Liver (tissue), 9 donors: ENCODE data around the gene SLC25A12. TPM values are rescaled to one million over a fixed set of nuclear protein-coding genes. Genes with fewer than 3 reads are reported as not detected.

Source experiments
- DNase-seq: peaks from one replicate; pipeline ENCODE4 v3.0.0-alpha.2; 2017; ENCODE audit warnings: low spot score
- H3K27ac ChIP-seq, 2 donors: one replicate each; pipeline ENCODE4 v1.7.0; 2013; ENCODE audit warnings: inconsistent platforms in 2 of 2, low read length in 2 of 2, control low read depth in 1 of 2, low read depth in 1 of 2, mild to moderate bottlenecking in 1 of 2
- H3K27me3 ChIP-seq, 4 donors: one replicate each; pipeline versions ENCODE4 v1.6.1 to v1.7.0; 2013; ENCODE audit warnings: low read length in 3 of 4, inconsistent platforms in 1 of 4, mild to moderate bottlenecking in 1 of 4, moderate library complexity in 1 of 4; ENCODE audit not compliant: control insufficient read depth in 4 of 4, insufficient read depth in 4 of 4
- H3K36me3 ChIP-seq, 4 donors: one replicate each; pipeline versions ENCODE4 v1.6.1 to v1.7.0; 2013; ENCODE audit warnings: low read length in 3 of 4, mild to moderate bottlenecking in 3 of 4, low read depth in 1 of 4, moderate library complexity in 1 of 4; ENCODE audit not compliant: control insufficient read depth in 4 of 4, insufficient read depth in 3 of 4
- H3K4me1 ChIP-seq, 4 donors: one replicate each; pipeline versions ENCODE4 v1.6.1 to v1.7.0; 2013; ENCODE audit warnings: low read length in 3 of 4, mild to moderate bottlenecking in 3 of 4, moderate library complexity in 1 of 4; ENCODE audit not compliant: control insufficient read depth in 4 of 4, insufficient read depth in 4 of 4
- H3K4me3 ChIP-seq, 3 donors: one replicate each; pipeline versions ENCODE4 v1.6.1 to v1.7.0; 2013; ENCODE audit warnings: low read length in 3 of 3, control low read depth in 1 of 3, low read depth in 1 of 3, mild to moderate bottlenecking in 1 of 3
- H3K9ac ChIP-seq, 2 donors: one replicate each; pipeline ENCODE4 v1.7.0; 2013; ENCODE audit warnings: low read length in 2 of 2, mild to moderate bottlenecking in 2 of 2, moderate library complexity in 2 of 2, control low read depth in 1 of 2, low read depth in 1 of 2
- H3K9me3 ChIP-seq, 4 donors: one replicate each; pipeline versions ENCODE4 v1.6.1 to v1.7.0; 2013; ENCODE audit warnings: low read length in 3 of 4; ENCODE audit not compliant: control insufficient read depth in 4 of 4
- CTCF ChIP-seq: fragments of 150-350 bp; IDR thresholded peaks from 2 replicates; pipeline ENCODE4 v1.5.1; 2017; ENCODE audit warnings: improper control_type of control experiment, low read depth, low read length; ENCODE audit not compliant: missing input control
- FOXA1 ChIP-seq: IDR thresholded peaks from 2 replicates; pipeline ENCODE4 v1.6.1; 2016; ENCODE audit warnings: antibody characterized with exemption
- GABPA ChIP-seq, 2 donors: IDR thresholded peaks in 1 of 2; conservative IDR thresholded peaks in 1 of 2; 2 replicates each; pipeline ENCODE4 v1.6.1; 2016; ENCODE audit warnings: antibody characterized with exemption in 2 of 2, mild to moderate bottlenecking in 1 of 2, moderate library complexity in 1 of 2
- HNF4A ChIP-seq, 2 donors: conservative IDR thresholded peaks; 2 replicates each; pipeline ENCODE4 v1.6.1; 2016; ENCODE audit warnings: antibody characterized with exemption in 2 of 2, mild to moderate bottlenecking in 2 of 2
- HNF4G ChIP-seq: IDR thresholded peaks from 2 replicates; pipeline ENCODE4 v1.6.1; 2016; ENCODE audit warnings: antibody characterized with exemption
- JUND ChIP-seq, 2 donors: IDR thresholded peaks; 2 replicates each; pipeline ENCODE4 v1.6.1; 2016; ENCODE audit warnings: antibody characterized with exemption in 2 of 2
- NR2F2 ChIP-seq: IDR thresholded peaks from 2 replicates; pipeline ENCODE4 v1.6.1; 2016; ENCODE audit warnings: antibody characterized with exemption
- RAD21 ChIP-seq, 2 donors: IDR thresholded peaks; 2 replicates each; pipeline ENCODE4 v1.6.1; 2016; ENCODE audit warnings: antibody characterized with exemption in 2 of 2, mild to moderate bottlenecking in 2 of 2
- RXRA ChIP-seq, 2 donors: IDR thresholded peaks; 2 replicates each; pipeline ENCODE4 v1.6.1; 2017 to 2018; ENCODE audit warnings: antibody characterized with exemption in 2 of 2, mild to moderate bottlenecking in 1 of 2
- SP1 ChIP-seq: IDR thresholded peaks from 2 replicates; pipeline ENCODE4 v1.6.1; 2018; ENCODE audit warnings: antibody characterized with exemption, mild to moderate bottlenecking
- TAF1 ChIP-seq: conservative IDR thresholded peaks from 2 replicates; pipeline ENCODE4 v1.6.1; 2016; ENCODE audit warnings: antibody characterized with exemption, mild to moderate bottlenecking
- ZBTB33 ChIP-seq: IDR thresholded peaks from 2 replicates; pipeline ENCODE4 v1.6.1; 2016; ENCODE audit warnings: antibody characterized with exemption
- WGBS: extraction: QIAGEN DNeasy Blood & Tissue Kit; methylation state at CpG from one replicate; pipeline ENCODE4 v1.1.7; 2013; 5-methylcytosine and 5-hydroxymethylcytosine counted together
- polyA plus RNA-seq, 2 donors: library from polyadenylated mRNA; stranded (reverse) in 1 of 2; unstranded in 1 of 2; fragments of 200-250 nt in 1 of 2; fragments of >200 nt in 1 of 2; fragmentation: Nextera tagmentation in 1 of 2; extraction: Ambion mirVana in 1 of 2; gene quantifications; one replicate each; pipeline versions ENCODE4 v1.2.1 to v1.2.3, GENCODE V29; 2013 to 2015
- total RNA-seq, 2 donors: library from RNA; depleted of rRNA; stranded (reverse); fragments of >200 nt; gene quantifications; one replicate each; pipeline ENCODE4 v1.2.3, GENCODE V29; 2014
- TF ChIP-seq, protein P1 (sequence below): IDR thresholded peaks from 2 replicates; pipeline ENCODE4 v1.6.1; 2016; ENCODE audit warnings: antibody characterized with exemption, mild to moderate bottlenecking
- TF ChIP-seq, protein P2 (sequence below): IDR thresholded peaks from 2 replicates; pipeline ENCODE4 v1.6.1; 2016; ENCODE audit warnings: antibody characterized with exemption
- TF ChIP-seq, protein P3 (sequence below): IDR thresholded peaks from 2 replicates; pipeline ENCODE4 v1.6.1; 2016; ENCODE audit warnings: antibody characterized with exemption
- donor health status: healthy.
- donor health status: healthy.
- donor health status: healthy.
- donor health status: healthy.
- donor health status: healthy.

Gene SLC25A12
- total and polyA plus RNA-seq, 4 donors = 0.46 to 4.4 (median 2.1) TPM

DNA sequence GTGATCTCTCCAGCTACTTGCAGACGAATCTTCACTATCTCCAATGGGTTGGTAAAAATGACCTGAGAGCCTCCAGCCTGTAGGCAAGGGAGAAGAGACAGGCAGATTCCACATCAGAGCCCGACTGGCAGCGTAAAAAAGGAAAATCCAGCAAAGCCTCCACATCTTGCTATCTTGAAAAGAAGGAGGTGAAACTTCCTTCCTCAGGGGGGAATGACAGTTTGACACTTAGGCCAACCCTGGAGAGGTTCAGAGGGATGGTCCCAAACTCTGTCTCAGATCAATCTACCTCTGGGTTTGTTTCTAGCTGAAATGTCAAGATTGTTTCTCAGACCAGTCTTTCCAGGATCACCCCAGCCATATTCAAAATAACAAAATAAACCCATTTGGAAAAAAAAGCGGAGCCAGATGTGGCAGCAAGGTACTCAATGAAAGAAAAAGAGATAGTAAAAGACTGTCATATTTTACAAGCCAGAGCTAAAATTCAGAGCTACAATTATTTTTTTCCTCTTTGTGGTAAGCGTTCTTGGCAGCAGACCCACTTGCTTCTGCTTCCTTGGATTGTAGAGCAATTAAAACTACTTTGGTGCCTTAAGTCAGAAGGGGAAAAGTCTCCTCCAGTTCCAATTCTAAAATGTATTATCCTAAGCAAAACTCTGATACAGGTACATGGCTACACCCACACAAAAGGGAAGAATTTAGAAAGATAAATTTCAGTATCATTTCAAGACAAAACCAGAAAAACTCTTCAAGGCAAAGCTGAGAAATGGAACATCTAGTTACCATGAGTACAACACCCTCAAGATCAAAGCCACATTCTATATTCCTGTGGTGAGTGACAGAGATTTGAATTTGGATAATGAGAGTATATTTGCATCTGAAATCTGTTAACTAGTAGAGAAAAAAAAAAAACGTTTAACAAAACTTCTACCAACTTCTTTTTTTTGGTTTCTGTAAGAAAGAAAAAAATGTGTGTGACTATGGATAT lies 100.1 kb downstream of the SLC25A12 start:
- Histone ChIP-seq H3K9me3 (no peaks in the 10 kb centered on the region), H3K4me1 (peaks cover 0 to 4% (median 1%) of the 10 kb centered on the region in 4 donors), H3K27ac (no peak overlapping the region), H3K4me3 (no peak overlapping the region), H3K27me3 (no peaks in the 10 kb centered on the region), H3K36me3 (no peaks in the 10 kb centered on the region), H3K9ac (no peak overlapping the region)
- DNase-seq = no peak
- TF ChIP-seq RXRA (IDR thresholded peaks at IDR 0.05) = no peak
- no peak for TF ChIP-seq FOXA1
- TF ChIP-seq RAD21 (IDR thresholded peaks at IDR 0.05) = no peak
- no peak for TF ChIP-seq HNF4G
- no peak for TF ChIP-seq TAF1
- TF ChIP-seq, protein P1, sequence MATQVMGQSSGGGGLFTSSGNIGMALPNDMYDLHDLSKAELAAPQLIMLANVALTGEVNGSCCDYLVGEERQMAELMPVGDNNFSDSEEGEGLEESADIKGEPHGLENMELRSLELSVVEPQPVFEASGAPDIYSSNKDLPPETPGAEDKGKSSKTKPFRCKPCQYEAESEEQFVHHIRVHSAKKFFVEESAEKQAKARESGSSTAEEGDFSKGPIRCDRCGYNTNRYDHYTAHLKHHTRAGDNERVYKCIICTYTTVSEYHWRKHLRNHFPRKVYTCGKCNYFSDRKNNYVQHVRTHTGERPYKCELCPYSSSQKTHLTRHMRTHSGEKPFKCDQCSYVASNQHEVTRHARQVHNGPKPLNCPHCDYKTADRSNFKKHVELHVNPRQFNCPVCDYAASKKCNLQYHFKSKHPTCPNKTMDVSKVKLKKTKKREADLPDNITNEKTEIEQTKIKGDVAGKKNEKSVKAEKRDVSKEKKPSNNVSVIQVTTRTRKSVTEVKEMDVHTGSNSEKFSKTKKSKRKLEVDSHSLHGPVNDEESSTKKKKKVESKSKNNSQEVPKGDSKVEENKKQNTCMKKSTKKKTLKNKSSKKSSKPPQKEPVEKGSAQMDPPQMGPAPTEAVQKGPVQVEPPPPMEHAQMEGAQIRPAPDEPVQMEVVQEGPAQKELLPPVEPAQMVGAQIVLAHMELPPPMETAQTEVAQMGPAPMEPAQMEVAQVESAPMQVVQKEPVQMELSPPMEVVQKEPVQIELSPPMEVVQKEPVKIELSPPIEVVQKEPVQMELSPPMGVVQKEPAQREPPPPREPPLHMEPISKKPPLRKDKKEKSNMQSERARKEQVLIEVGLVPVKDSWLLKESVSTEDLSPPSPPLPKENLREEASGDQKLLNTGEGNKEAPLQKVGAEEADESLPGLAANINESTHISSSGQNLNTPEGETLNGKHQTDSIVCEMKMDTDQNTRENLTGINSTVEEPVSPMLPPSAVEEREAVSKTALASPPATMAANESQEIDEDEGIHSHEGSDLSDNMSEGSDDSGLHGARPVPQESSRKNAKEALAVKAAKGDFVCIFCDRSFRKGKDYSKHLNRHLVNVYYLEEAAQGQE = no peak
- TF ChIP-seq HNF4A (conservative IDR thresholded peaks at IDR 0.05) = no peak
- no peak for TF ChIP-seq NR2F2
- TF ChIP-seq CTCF = no peak
- no peak for TF ChIP-seq GABPA (IDR thresholded peaks at IDR 0.05 in 1 of 2, conservative IDR thresholded peaks at IDR 0.05 in 1 of 2)
- TF ChIP-seq SP1 = no peak
- no peak for TF ChIP-seq JUND (IDR thresholded peaks at IDR 0.05)
- TF ChIP-seq ZBTB33 = no peak
- WGBS = 84% methylated on average over 6 of the region's 6 CpGs

DNA sequence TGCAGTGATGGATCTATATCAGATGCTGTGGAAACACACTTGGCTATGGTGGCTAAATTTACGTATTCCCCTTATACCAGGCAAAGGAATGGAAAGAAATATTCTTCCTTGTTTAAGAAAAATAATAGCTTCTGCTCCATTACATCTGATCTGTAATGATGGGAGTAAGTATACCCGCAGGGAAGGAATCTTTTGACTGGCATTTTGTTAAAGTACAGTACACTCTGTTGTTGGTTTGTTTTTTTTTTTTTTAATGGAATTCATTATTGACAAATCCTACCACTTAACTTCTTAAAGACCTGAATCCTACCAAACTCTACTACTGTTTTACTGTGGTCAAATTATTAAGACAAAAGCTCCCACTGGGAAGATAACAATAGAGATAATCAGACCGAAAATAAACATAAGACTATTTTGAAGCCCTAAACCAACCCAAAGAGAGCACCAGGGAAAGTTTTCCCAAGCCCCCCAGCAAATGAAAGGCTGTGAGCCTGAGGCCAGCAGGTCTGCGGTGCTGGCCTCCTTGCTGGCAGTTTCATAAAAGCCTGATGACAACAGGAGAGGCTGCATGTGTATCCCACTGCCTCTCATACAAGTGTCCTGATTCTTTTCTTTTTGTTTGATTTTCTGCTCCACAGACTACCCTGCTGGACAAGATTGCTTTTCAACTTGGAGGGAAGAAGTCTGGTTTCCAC lies 101.0 kb downstream of the SLC25A12 start:
- Histone ChIP-seq H3K4me1 (peaks cover 0 to 2% (median under 1%) of the 10 kb centered on the region in 4 donors), H3K27me3 (no peaks in the 10 kb centered on the region), H3K27ac (no peak overlapping the region), H3K9me3 (no peaks in the 10 kb centered on the region), H3K4me3 (no peak overlapping the region), H3K36me3 (no peaks in the 10 kb centered on the region), H3K9ac (no peak overlapping the region)
- 86% methylated on average over 4 of the region's 4 CpGs for WGBS
- no peak for DNase-seq
- TF ChIP-seq HNF4A (conservative IDR thresholded peaks at IDR 0.05) (no peak), SP1 (no peak), ZBTB33 (no peak), TAF1 (no peak), NR2F2 (no peak)
- TF ChIP-seq, protein P2, sequence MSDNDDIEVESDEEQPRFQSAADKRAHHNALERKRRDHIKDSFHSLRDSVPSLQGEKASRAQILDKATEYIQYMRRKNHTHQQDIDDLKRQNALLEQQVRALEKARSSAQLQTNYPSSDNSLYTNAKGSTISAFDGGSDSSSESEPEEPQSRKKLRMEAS = no peak
- TF ChIP-seq, protein P1 = no peak
- TF ChIP-seq, protein P3, sequence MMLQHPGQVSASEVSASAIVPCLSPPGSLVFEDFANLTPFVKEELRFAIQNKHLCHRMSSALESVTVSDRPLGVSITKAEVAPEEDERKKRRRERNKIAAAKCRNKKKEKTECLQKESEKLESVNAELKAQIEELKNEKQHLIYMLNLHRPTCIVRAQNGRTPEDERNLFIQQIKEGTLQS = no peak
